Fibroblast of lung (primary cell): ENCODE measurements around the gene TOMM70.

Experiments used
- CTCF ChIP-seq, 2 donors: IDR thresholded peaks in 1 of 2; conservative IDR thresholded peaks in 1 of 2; 1 replicate in 1 of 2; 2 replicates in 1 of 2; pipeline ENCODE4 v1.5.1; 2011 to 2012; ENCODE audit warnings: low read length in 2 of 2, control low read depth in 1 of 2, inconsistent platforms in 1 of 2, low read depth in 1 of 2, mild to moderate bottlenecking in 1 of 2
- EZH2 ChIP-seq: IDR thresholded peaks from 2 replicates; pipeline ENCODE4 v1.5.1; 2012; ENCODE audit warnings: low read length, control low read depth, mild to moderate bottlenecking; ENCODE audit errors: missing control alignments

- no peak for TF ChIP-seq CTCF (conservative IDR thresholded peaks at IDR 0.05 in 1 of 2, IDR thresholded peaks at IDR 0.05 in 1 of 2; ENCODE audit: low read depth in 1 of 2, low read length in 2 of 2)
- TF ChIP-seq EZH2 = no peak
Observed at GRCh38 chr3:100317912-100318311, 83.0 kb downstream of the TOMM70 start.
